ENCODE measurements around the gene FLYWCH2. TPM values are rescaled to one million over a fixed set of nuclear protein-coding genes. Genes with fewer than 3 reads are reported as not detected.

Gene FLYWCH2
- total RNA-seq, 4 donors from 2014 or later, result 58.4 to 89.3 (median 73.8) TPM

- Histone ChIP-seq H3K27ac (peak overlapping the region; percentile 86 to 95 (median 87)), H3K36me3 (no peaks in the 10 kb centered on the region), H3K4me1 (peaks cover 7% of the 10 kb centered on the region in 2 donors), H3K4me3 (replicated peaks in 1 of 3) (peak overlapping the region; percentile 5 to 97 (median 79)), H3K27me3 (no peaks in the 10 kb centered on the region), H3K9me3 (no peaks in the 10 kb centered on the region)
- intact Hi-C loops (cut with DNase I), result no loop called here
- TF ChIP-seq CTCF (IDR thresholded peaks at IDR 0.05) (peak in 1 of 6 experiments; percentile 5), POLR2A (IDR thresholded peaks at IDR 0.05) (no peak)
- WGBS, 2 donors, result 0 to 2% methylated on average over 10 to 13 of the region's 31 CpGs
- DNase-seq, result peak in 1 of 2 donors; percentile 22
These were observed 468 bp downstream of the FLYWCH2 start for GRCh38 chr16:2883458-2883908.

DNA sequence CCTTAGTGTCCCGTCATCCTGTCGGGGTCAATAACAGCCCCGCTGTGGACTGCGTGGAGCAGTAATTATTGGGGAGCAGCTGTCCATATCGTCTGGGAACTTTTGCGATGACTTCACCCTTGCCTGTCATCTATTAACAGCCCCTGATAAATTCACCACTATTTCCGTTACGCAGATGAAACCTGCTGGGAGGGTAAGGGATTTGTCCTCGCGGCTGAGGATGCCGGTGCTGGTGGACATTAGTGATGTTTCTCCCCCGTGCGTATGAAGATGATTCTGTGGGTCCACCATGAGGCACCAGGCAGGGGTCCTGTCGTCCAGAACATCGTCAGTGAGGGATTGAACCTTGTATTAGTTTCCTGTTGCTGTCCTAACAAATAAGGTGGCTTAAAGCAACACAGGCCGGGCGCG, 1.0 kb downstream of the FLYWCH2 start:
- TF ChIP-seq POLR2A (IDR thresholded peaks at IDR 0.05) (no peak), CTCF (IDR thresholded peaks at IDR 0.05) (no peak)
- Histone ChIP-seq H3K27ac (peak overlapping the region in 2 of 3 donors; percentile 87 to 95), H3K27me3 (no peaks in the 10 kb centered on the region), H3K4me3 (replicated peaks in 1 of 3) (peak overlapping the region in 2 of 3 donors; percentile 79 to 97), H3K9me3 (no peaks in the 10 kb centered on the region), H3K36me3 (no peaks in the 10 kb centered on the region), H3K4me1 (peaks cover 7% of the 10 kb centered on the region in 2 donors)
- intact Hi-C loops (cut with DNase I), result no loop called here
- DNase-seq, result no peak
- 70 to 74% methylated on average over 16 to 18 of the region's 18 CpGs for WGBS, 2 donors

DNA sequence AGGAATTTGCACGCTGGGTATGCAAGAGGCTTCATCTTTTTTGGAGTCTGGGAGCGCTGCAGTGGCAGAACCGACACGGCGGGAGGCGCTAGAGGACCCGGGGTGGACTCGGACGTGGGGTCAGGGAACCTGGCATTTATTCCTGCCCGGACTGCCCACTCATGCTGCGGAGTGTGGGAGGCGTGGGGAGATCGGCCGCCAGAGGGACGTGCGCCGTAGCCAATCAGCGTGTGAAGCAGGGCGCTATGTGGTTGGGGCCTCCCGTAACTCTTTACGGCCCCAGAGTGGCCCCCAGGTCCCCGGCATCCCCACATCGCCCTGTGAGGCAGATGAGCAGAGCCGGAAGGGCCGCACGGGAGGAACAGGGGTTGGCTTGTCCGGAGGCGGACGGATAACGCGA, 11.2 kb downstream of the FLYWCH2 start:
- intact Hi-C loops (cut with DNase I), result no loop called here

DNA sequence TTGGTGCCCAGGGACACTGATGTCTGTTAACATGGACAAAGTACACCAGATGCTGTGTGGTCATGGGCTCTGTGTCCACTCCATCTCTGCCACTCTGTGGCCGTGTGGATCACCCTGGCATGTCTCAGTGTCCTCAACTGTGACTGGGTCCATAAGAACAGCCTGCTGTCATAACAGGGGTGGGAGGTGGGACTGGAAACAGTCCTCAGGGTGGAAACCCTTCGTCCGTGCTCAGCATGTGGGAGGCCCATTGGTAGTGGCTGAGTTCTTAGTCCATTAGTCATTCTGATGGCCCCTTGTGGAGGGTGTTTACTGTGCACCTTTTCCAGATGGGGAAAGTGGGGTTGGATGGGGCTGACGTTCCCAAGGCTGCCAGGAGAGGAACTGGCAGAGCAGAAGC, 12.8 kb downstream of the FLYWCH2 start:
- H3K36me3 ChIP-seq, result peaks cover 0 to 9% of the 10 kb centered on the region in 2 donors
- no peak overlapping the region for H3K4me3 ChIP-seq (replicated peaks in 1 of 3)
- H3K27ac ChIP-seq, result no peak overlapping the region
- intact Hi-C loops (cut with DNase I), result no loop called here
- H3K27me3 ChIP-seq, result no peaks in the 10 kb centered on the region
- H3K4me1 ChIP-seq, result peaks cover 4 to 7% of the 10 kb centered on the region in 2 donors
- 71 to 75% methylated on average over 3 to 4 of the region's 4 CpGs for WGBS, 2 donors
- TF ChIP-seq POLR2A (IDR thresholded peaks at IDR 0.05), result no peak
- no peak for TF ChIP-seq CTCF (IDR thresholded peaks at IDR 0.05)
- H3K9me3 ChIP-seq, result no peaks in the 10 kb centered on the region
- DNase-seq, result no peak

More for the DNA sequence above, 11.2 kb downstream of the FLYWCH2 start:
- no peak for DNase-seq
- Histone ChIP-seq H3K4me1 (peaks cover 7 to 10% of the 10 kb centered on the region in 2 donors), H3K27ac (no peak overlapping the region), H3K4me3 (replicated peaks in 1 of 3) (no peak overlapping the region), H3K9me3 (no peaks in the 10 kb centered on the region), H3K36me3 (peaks cover 0 to 9% of the 10 kb centered on the region in 2 donors), H3K27me3 (no peaks in the 10 kb centered on the region)
- 88 to 90% methylated on average over 31 of the region's 31 CpGs for WGBS, 2 donors
- TF ChIP-seq POLR2A (IDR thresholded peaks at IDR 0.05) (no peak), CTCF (IDR thresholded peaks at IDR 0.05) (no peak)

- Histone ChIP-seq H3K36me3 (peaks cover 0 to 9% of the 10 kb centered on the region in 2 donors), H3K4me3 (replicated peaks in 1 of 3) (no peak overlapping the region), H3K9me3 (no peaks in the 10 kb centered on the region), H3K27ac (no peak overlapping the region), H3K4me1 (no peaks in the 10 kb centered on the region), H3K27me3 (no peaks in the 10 kb centered on the region)
- no peak for DNase-seq
- intact Hi-C loops (cut with DNase I), result no loop called here
- TF ChIP-seq CTCF (IDR thresholded peaks at IDR 0.05) (no peak), POLR2A (IDR thresholded peaks at IDR 0.05) (no peak)
- WGBS, 2 donors, result 94 to 96% methylated on average over 8 to 16 of the region's 19 CpGs
These were observed 13.5 kb downstream of the FLYWCH2 start for GRCh38 chr16:2896480-2897010.

Measured in thyroid gland (tissue), 4 donors.